Neural crest cell (in vitro differentiated cells): Measurements from ENCODE around the gene IST1. TPM values are rescaled to one million over a fixed set of nuclear protein-coding genes. Genes with fewer than 3 reads are reported as not detected.

Experiments
- DNase-seq: peaks from one replicate; pipeline ENCODE4 v3.0.0; 2021; ENCODE audit warnings: low read depth, mixed read lengths, low spot score
- H3K27ac Mint-ChIP-seq: one replicate; pipeline ENCODE4 v1.8.0; 2021; ENCODE audit warnings: mild to moderate bottlenecking, mixed read lengths; ENCODE audit not compliant: unreplicated experiment
- H3K27me3 Mint-ChIP-seq: 2 replicates; pipeline ENCODE4 v1.8.0; 2021; ENCODE audit warnings: low read depth, mild to moderate bottlenecking, mixed read lengths
- H3K36me3 Mint-ChIP-seq: 2 replicates; pipeline ENCODE4 v1.8.0; 2021; ENCODE audit warnings: low read depth, mild to moderate bottlenecking, mixed read lengths
- H3K4me1 Mint-ChIP-seq: 2 replicates; pipeline ENCODE4 v1.8.0; 2021; ENCODE audit warnings: mixed read lengths
- H3K4me3 Mint-ChIP-seq: one replicate; pipeline ENCODE4 v1.8.0; 2021; ENCODE audit warnings: mild to moderate bottlenecking, mixed read lengths
- H3K9me3 Mint-ChIP-seq: 2 replicates; pipeline ENCODE4 v1.8.0; 2021; ENCODE audit warnings: mixed read lengths
- CTCF ChIP-seq: fragments of 200-600 bp; sonication (generic); conservative IDR thresholded peaks from 2 replicates; pipeline ENCODE4 v1.5.0; 2021; ENCODE audit warnings: antibody characterized with exemption, mild to moderate bottlenecking
- total RNA-seq: library from RNA; stranded (reverse); gene quantifications from 2 replicates; pipeline ENCODE4 v1.2.1, GENCODE V29; 2021

IST1 gene
- total RNA-seq, 1 donor from 2014 or later: 242 TPM

- no peaks in the 10 kb centered on the region for H3K4me1 Mint-ChIP-seq
- H3K36me3 Mint-ChIP-seq: peaks cover 9% of the 10 kb centered on the region
- no peak overlapping the region for H3K4me3 Mint-ChIP-seq
- no peak for TF ChIP-seq CTCF
- no peak for DNase-seq
- H3K9me3 Mint-ChIP-seq: no peaks in the 10 kb centered on the region
- peak overlapping the region; percentile 6 for H3K27ac Mint-ChIP-seq
- no peaks in the 10 kb centered on the region for H3K27me3 Mint-ChIP-seq
These were observed 33.7 kb downstream of the IST1 start for GRCh38 chr16:71929048-71929447.

GRCh38 chr16:71930013-71930563 lies 34.8 kb downstream of the IST1 start:
- H3K27ac Mint-ChIP-seq: no peak overlapping the region
- no peak for DNase-seq
- peaks cover 8% of the 10 kb centered on the region for H3K36me3 Mint-ChIP-seq
- no peaks in the 10 kb centered on the region for H3K4me1 Mint-ChIP-seq
- no peak overlapping the region for H3K4me3 Mint-ChIP-seq
- TF ChIP-seq CTCF: no peak
- no peaks in the 10 kb centered on the region for H3K27me3 Mint-ChIP-seq
- H3K9me3 Mint-ChIP-seq: no peaks in the 10 kb centered on the region

GRCh38 chr16:71931001-71931400 lies 35.7 kb downstream of the IST1 start:
- no peak overlapping the region for H3K4me3 Mint-ChIP-seq
- no peaks in the 10 kb centered on the region for H3K4me1 Mint-ChIP-seq
- no peak overlapping the region for H3K27ac Mint-ChIP-seq
- no peak for DNase-seq
- H3K9me3 Mint-ChIP-seq: no peaks in the 10 kb centered on the region
- no peak for TF ChIP-seq CTCF
- no peaks in the 10 kb centered on the region for H3K27me3 Mint-ChIP-seq
- peaks cover 8% of the 10 kb centered on the region for H3K36me3 Mint-ChIP-seq

GRCh38 chr16:71931599-71931998 lies 36.3 kb downstream of the IST1 start:
- H3K9me3 Mint-ChIP-seq: no peaks in the 10 kb centered on the region
- no peak for TF ChIP-seq CTCF
- DNase-seq: no peak
- H3K4me3 Mint-ChIP-seq: no peak overlapping the region
- no peak overlapping the region for H3K27ac Mint-ChIP-seq
- H3K36me3 Mint-ChIP-seq: peaks cover 6% of the 10 kb centered on the region
- no peaks in the 10 kb centered on the region for H3K27me3 Mint-ChIP-seq
- H3K4me1 Mint-ChIP-seq: no peaks in the 10 kb centered on the region

- no peaks in the 10 kb centered on the region for H3K27me3 Mint-ChIP-seq
- H3K4me3 Mint-ChIP-seq: no peak overlapping the region
- H3K27ac Mint-ChIP-seq: no peak overlapping the region
- H3K36me3 Mint-ChIP-seq: peaks cover 2% of the 10 kb centered on the region
- no peaks in the 10 kb centered on the region for H3K4me1 Mint-ChIP-seq
- H3K9me3 Mint-ChIP-seq: no peaks in the 10 kb centered on the region
- no peak for DNase-seq
- TF ChIP-seq CTCF: no peak
These were observed 37.7 kb downstream of the IST1 start for GRCh38 chr16:71933017-71933416.
